HT1080 (cell line): ENCODE data around the gene TFIP11. TPM values are rescaled to one million over a fixed set of nuclear protein-coding genes. Genes with fewer than 3 reads are reported as not detected.
"Not testable (repeated sequence)": the region's sequence is repeated elsewhere in the genome, so short reads cannot be mapped to it uniquely, and the experiment has no call there.

Experiments
- DNase-seq: peaks from one replicate; pipeline ENCODE4 v3.0.0-alpha.2; 2015; ENCODE audit warnings: low read depth
- total RNA-seq: library from RNA; depleted of rRNA; stranded (reverse); fragments of >200 nt; shearing (Covaris generic); gene quantifications from 2 replicates; pipeline ENCODE4 v1.2.3, GENCODE V29; 2014

The TFIP11 gene
- total RNA-seq, 1 experiment from 2014 or later, result 44.7 TPM

DNA sequence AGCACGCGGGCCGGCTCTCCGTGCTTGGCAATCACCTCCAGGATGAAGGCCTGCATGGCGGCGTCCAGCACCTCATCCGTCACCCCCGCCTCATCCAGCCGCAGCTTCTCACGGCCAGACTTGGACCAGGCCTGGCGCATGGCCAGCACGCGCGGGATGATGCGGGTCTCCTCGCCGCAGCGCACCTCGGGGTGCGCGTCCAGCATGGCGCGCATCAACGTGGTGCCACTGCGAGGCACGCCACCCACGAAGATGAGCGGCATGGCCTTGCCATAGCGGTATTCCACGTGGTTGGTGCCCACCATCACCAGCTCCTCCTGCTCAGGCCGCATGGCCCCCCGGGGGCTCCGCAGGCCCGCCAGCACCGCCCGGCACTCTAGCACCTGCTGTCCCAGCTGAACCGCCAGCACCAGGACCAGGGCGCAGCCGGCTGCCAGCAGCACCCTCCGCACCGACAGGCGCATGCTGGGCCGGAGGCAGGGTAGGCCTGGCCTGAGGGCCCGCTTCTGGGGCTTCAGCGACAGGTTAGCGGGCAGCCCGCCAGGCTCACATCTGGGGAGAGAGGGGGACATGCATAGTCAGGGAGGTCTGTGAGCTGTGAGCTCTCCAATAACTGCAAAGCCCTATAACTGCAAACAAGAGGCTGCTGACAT, 29.0 kb upstream of the TFIP11 start:
- DNase-seq, result no peak

DNA sequence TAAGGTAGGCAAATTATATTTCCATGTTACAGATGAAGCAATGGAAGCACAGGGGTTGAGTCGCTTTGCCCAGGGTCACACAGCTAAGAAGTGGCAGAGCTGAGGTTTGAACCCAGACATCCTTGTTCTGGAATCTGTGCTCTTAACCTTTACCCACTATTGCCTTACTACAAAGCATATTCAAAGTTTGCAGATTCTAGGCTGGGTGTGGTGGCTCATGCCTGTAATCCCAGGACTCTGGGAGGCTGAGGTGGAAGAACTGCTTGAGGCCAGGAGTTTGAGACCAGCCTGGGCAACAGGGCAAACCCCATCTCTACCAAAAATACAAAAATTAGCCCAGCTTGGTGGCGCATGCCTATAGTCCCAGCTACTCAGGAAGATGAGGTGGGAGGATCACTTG, 27.8 kb upstream of the TFIP11 start:
- DNase-seq, result no peak

DNA sequence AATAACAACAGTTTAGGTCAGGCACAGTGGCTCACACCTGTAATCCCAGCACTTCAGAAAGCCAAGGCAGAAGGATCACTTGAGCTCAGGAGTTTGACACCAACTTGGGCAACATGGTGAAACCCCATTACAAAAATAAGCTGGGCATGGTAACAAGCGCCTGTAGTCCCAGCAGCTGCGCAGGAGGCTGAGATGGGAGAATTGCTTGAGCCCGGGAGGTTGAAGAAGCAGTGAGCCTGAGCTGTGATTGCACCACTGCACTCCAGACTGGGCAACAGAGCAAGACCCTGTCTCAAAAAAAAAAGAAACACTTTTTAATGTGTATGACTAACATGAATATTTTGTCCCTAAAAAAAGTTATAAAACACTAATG, 24.5 kb upstream of the TFIP11 start:
- DNase-seq, result no peak

DNA sequence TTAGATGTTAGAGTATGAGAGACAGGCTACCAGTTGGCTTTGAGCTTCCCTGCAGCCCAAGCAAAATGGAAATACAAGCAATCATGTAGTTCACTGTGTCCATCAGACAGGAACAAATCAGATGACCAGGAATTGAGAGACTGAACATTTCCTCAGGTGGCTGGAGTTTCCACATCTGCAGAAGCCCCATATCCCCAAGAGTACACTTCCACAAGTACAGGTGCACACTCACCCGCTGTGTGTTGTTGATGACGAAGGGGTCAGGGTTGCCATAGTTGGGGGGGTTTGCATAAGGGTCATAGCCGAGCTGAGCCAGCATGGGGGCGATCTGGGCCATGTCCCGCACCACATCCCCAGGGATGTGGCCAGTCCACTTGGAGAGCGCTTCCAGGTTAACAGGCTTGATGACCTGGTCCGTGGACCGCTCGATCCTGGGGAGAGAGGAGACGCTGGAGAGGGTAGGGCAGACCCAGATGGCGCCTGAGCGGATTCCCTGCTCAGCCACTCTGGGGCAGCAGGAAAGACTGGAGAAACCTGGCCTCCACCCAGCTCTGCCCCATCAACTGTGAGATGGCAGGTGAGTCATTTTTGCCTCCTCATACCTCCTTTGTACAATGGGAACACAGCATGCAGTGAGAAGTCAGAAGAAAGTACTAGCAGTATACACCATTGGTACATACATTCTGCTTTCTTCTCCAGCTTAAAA, 23.9 kb upstream of the TFIP11 start:
- peak; percentile 65 for DNase-seq

DNA sequence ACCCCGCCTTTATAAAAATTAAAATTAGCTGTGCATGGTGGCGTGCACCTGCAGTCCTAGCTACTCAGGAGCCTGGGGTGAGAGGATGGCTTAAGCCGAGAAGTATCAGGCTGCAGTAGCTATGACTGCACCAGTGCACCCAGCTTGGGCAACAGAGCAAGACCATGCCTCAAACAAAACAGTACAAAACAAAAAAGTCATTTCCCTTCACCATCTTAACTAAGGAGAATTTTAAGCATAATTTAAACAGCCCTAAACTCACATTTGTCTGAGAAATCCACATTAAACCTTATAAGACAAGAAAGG, 23.3 kb upstream of the TFIP11 start:
- no peak for DNase-seq

DNA sequence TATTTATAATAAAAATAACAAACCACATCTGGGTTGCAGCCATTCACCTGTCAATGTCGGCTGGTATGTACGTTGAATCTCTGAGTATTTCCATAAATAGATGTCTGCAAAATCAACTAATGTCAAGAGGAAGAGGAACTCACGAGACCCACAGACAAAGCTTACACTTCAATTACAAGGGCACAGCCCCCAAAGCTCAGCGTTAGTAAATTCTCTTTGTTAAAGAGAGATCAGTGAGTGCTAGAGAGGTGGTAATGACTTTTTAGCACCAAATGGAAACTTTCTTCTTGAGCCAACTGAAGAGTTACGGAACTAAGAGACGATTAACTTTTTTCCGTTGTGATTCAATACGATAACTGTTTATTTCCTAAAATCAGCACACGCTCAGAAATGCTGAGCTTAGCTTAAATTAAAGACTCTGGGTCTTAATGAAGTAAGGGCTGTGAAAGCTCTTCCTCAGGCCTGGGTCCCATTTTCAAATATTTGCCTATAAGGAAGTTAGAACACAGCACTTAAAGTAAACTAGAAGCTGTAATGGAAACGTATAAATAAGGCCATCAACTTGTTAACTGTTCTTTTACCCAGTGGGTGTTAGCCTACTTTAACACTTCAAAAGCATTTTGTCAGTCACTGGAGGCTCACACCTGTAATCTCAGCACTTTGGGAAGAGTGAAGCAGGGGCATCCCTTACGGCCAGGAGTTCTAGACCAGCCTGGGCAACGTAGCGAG, 22.8 kb upstream of the TFIP11 start:
- no peak for DNase-seq

DNA sequence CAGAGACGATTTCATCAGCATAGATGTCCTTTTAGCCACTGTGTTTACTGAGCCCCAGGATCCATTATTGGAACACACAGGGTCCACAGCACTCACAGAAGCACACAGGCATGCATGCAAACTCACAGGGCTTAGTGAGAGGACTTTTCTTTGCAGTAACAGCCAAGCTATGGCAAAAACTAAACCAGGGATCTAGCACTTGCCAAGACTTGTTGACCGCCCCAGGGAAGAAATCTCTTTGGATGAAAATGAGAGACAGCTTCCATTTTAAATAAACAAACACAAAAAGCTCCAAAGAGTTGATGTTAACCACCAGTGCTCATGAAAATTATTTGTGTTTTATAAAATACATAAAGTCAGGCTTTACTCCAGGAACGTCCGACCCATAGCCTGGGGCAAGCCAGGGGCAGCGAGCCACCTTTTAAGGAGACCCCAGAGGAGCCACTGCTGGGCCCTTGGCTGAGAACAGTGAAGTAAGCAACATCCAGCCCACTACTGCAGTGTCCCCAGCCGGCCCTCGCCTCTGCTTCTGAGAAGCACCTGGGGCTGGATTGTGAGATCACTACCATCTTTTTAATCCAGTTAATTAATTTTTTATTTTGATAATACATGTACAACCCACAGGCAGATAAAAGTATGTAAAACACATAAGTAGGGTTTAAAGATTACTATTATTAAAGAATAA, 22.0 kb upstream of the TFIP11 start:
- no peak for DNase-seq

DNA sequence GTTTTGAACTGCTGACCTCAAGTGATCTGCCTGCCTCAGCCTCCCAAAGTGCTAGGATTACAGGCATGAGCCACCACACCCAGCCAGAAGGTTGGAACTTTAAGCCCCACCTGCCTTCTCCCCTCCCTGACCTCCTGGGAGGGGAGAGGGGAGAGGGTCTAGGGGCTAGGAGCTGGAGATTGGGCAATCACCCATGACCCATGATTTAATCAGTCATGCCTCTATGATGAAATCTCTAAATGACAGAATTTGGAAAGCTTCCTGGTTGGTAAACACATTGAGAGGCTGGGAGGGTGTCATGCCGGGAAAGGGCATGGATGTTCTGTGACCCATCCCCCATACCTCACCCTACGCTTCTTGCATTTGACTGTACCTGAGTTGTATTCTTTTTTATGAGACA, 17.1 kb upstream of the TFIP11 start:
- no peak for DNase-seq

DNA sequence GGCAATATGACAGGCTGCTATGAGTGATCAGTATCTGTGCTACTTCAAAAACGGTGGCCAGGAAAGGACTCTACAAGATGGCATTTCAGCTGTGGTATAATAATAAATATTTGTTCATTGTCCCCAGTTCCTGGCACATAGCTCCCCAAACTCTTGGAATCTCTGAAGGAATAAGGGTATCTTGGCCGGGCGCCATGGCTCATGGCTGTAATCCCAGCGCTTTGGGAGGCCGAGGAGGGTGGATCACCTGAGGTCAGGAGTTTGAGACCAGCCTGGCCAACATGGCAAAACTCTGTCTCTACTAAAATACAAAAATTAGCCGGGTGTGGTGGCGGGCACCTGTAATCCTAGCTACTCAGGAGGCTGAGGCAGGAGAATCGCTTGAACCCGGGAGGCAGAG, 16.2 kb upstream of the TFIP11 start:
- not testable (repeated sequence) for DNase-seq

DNA sequence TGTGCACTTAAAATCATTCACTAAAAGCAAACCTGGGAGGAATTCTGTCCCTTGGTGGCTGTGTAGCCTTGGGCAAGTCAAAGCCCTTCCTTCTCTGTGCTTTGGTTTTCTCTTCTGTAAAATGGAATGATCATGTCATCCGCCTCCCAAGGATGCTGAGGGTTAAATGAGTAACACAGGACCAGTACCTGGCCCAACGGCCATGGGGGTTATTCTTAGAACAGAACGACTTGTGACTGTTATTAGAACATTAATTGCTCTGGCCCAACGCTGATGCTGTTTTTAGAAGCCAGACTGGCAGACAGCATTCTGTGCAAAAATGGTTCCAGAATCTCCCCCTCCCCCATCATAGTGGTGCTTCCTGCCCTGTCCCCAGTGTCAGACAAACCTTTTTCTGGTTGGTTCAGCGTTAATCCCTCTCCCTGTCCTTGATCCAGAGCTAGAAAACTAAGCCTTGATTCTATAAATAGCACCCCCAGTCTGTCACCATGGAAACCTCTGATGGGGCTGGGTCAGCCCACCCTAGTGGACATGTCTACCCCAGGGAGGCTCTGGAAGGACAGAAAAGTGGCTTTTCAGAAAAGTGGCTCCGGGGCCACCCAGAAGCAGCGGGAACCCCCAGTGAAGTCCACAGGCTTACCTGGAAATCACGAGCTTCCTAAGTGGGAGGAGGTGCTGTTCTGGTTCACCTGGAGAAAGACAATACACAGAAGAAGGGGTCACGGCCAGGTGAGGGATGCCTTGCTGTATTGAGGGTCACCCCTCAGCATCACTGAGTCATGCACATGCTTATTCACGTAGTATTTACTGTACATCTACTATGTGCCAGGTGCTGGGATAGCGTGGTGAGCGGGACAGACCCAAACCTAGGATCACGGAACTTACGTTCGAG, 15.5 kb upstream of the TFIP11 start:
- DNase-seq, result no peak

DNA sequence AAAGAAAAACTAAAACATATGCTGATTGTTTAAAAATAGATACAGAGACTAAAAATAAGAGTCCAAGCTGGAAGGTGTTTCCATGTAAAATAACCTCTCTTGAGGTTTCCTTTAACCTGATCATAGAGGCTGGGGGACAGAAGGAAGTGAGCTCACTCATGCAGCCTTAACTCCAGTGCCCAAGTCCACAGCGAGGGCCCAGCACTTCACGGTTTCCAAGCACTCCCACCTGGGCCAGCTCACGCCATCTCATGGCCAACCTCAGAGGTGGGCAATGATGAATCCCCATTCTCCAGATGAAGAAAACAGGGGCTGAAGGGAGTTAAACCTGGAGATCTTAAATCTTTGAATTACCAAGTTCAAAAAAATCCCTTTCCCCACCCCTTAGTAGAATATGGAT, 14.9 kb upstream of the TFIP11 start:
- DNase-seq, result no peak

DNA sequence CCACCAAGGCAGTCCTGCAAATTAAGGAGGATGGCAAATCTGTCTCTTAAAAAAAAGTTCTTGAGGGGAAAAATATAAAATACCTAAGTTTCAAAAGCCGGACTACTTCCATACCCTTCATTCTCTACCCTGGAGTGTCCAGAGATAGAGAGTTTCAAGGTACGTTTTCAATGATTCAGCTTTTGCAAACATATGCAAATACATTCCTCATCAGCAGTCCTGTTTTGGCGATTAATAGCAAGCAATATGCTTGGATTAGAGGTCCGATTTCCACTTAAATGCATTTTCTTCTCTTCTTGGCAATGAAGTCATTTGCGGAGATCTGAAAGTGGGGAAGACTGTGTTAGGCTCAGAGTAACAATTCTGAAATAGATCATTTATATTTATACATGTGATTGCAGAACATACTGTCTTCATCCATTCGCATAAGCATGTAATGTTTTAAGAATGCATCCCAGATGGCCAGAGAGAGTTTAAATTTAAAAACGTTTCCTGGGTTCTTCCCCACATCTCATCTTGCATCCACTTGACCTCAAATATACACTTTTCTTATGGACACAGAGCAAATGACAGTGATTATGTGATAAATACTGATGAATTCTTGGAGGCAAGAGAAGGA, 13.8 kb upstream of the TFIP11 start:
- DNase-seq, result no peak

DNA sequence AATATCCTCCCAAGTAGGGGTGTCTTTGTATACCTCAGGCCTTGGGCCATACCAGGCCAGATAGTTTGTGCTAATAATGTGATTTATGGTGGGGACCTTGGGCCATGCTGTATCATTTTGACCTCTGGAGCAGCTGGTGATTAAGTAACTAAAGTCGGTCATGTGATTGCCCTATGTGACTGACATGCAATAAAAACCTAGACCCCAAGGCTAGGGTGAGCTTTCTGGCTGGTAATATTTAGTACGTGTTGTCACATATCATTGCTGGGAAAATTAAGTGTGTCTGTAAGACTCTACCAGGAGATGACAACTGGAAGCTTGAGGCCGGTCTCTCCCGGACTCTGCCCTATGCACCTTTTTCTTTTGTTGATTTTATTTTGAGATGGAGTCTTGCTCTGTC, 12.6 kb upstream of the TFIP11 start:
- no peak for DNase-seq

DNA sequence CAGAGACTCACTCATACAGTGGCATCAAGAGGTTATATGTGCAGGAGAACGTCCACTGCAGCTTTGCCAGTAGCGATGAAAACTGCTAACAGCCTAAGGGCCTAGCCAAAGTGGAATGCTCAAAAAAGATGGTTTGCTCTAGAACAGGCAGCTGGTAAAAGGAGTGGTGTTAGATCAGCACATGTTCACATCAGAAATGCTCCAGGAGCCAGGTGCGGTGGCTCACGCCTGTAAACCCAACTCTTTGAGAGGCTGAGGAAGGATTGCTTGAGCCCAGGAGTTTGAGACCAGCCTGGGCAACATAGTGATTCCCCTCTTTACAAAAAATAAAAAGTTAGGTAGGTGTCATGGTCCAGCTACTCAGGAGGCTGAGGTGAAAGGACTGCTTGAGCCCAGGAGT, 10.3 kb upstream of the TFIP11 start:
- no peak for DNase-seq

DNA sequence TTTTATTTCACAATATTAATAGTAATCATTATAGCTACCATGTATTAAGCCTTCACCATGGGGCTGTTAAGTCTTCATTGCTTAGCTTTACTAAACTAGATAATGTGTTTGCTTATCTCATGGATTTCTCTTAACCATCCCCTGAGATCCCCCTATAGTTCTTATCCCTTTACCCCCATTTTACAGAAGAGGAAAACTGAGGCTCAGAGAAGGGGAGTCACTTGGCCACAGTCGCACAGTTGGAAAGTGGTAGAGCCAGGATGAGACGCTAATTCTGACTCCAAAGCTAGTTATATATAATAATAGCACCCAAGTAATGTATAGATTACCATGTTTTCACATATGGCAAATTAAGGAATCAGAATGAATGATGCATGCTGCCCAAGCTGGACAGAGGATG, 9.7 kb upstream of the TFIP11 start:
- DNase-seq, result no peak

DNA sequence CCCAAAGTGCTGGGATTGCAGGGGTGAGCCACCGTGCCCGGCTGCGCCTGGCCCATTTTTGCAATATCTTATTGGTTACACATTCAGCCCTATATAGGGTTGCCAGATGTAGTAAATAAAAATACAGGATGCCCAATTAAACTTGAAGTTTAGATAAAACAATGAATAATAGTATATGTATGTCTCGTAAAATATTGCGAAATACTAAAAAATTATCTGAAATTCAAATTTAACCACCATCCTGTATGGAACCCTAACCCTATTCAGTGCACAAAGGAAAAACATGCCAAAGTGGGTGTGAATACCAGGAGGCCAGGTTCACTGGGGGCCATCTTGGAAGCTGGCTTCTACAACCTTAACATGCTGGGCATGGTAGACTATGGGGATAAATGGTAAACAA, 5.2 kb upstream of the TFIP11 start:
- no peak for DNase-seq

DNA sequence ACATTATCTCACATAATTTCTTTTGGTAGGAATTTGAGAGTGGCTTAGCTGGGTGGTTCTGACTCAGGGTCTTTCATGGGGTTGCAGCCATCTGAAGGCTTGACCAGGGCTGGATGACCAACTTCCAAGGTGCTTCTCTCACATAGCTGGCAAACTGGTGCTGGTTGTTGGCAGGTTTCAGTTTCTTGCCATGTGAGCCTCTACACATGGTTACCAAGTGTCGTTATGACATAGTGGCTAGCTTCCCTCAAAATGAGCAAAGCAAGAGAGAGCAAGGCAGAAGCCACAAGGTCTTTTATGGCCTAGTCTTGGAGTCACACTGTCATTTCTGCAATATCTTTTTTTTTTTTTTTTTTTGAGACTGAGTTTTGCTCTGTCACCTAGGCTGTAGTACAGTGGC, 4.2 kb upstream of the TFIP11 start:
- DNase-seq, result no peak

DNA sequence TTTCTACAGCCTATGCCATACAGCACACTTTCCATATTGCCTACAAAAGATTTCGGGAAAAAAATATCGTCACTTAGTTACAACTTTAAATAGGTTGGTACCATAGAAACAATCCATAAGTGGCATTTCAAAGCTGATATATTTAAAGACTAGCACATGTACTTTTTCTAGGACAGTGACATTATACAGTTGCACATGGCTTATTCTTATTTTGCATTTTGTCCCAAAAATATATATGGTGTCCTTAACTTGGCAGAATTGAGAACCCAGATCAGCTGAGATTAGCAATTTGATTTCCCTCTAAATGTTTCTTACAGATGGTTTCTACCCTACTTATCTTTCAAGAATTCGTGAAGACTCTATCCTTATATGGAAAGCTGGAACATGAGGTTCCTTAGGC, 3.7 kb upstream of the TFIP11 start:
- no peak for DNase-seq

DNA sequence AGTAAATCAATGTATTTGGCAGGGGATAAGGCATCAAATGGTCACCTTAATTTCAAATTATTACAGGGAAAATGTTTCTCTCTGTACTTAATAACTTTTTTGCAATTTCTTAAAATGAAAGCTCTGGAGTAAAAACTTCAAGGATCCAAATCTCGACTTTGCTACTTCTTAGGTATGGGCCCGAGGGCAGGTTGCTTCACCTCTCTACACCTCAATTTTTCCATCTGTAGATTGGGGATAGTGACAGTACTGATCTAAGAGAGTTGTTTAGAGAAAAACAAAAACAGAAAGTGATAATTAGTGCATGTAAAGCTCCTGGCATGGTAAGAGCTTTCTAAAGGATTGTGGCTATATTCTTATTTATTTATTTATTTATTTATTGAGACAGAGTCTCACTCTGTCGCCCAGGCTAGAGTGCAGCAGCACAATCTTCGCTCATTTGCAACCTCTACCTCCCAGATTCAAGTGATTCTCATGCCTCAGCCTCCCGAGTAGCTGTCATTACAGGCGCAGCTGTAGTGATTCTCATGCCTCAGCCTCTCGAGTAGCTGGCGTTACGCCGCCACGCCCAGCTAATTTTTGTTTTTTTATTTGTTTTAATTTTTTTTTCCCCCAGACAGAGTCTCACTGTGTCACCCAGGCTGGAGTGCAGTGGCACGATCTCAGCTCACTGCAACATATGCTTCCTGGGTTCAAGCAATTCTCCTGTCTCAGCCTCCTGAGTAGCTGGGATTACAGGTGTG, 2.3 kb upstream of the TFIP11 start:
- DNase-seq, result no peak

DNA sequence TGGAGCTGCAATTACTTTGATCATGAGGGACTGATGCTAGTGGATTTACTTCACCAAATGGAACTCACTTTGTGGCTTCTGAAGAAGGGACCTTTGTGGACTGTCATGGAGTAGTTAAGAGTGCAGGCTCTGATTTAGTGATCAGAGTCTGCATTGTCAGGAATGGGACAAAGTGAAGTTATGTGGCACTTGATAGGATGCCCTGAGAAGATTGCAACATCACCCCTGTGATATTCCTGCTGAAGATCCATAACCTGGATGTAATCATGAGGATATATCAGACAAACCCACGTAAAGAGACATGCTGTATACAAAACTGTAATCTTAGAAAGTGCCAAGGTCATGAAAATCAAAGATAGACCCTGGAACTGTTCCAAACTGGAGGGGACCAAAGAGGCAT, 1.6 kb upstream of the TFIP11 start:
- DNase-seq, result no peak
